Esophagus squamous epithelium (tissue), 5 donors: ENCODE results near the gene TSPAN13. TPM values are rescaled to one million over a fixed set of nuclear protein-coding genes. Genes with fewer than 3 reads are reported as not detected.

Experiments used
- DNase-seq: peaks from one replicate; lab custom pipeline; 2025; lab: John Stamatoyannopoulos, UW
- H3K27ac ChIP-seq, 4 donors: fragments of 200-600 bp; sonication (generic); one replicate each; pipeline ENCODE4 v1.5.1; 2016 to 2019; ENCODE audit warnings: mild to moderate bottlenecking in 1 of 4
- H3K27me3 ChIP-seq, 4 donors: fragments of 200-600 bp; sonication (generic); 1 replicate in 3 of 4; 2 replicates in 1 of 4; pipeline versions ENCODE4 v1.5.1 to v1.6.0; 2017 to 2021; ENCODE audit warnings: antibody characterized with exemption in 1 of 4
- H3K36me3 ChIP-seq, 3 donors: fragments of 200-600 bp; sonication (generic); one replicate each; pipeline ENCODE4 v1.5.1; 2016 to 2019
- H3K4me1 ChIP-seq, 3 donors: fragments of 200-600 bp; sonication (generic); one replicate each; pipeline ENCODE4 v1.5.1; 2017 to 2019
- H3K4me3 ChIP-seq, 4 donors: fragments of 200-600 bp; sonication (generic); 1 replicate in 3 of 4; 2 replicates in 1 of 4; pipeline ENCODE4 v1.5.1; 2016 to 2019; ENCODE audit warnings: mild to moderate bottlenecking in 2 of 4, moderate library complexity in 1 of 4
- H3K9me3 ChIP-seq, 3 donors: fragments of 200-600 bp; sonication (generic); one replicate each; pipeline ENCODE4 v1.5.1; 2016 to 2019
- CTCF ChIP-seq, 6 experiments: fragments of 450-650 bp in 4 of 6; fragments of 200-600 bp in 2 of 6; sonication (generic) in 2 of 6; IDR thresholded peaks; one replicate each; pipeline ENCODE4 v1.5.1; 2016 to 2019; ENCODE audit warnings: antibody characterized with exemption in 6 of 6, mild to moderate bottlenecking in 4 of 6, moderate library complexity in 4 of 6
- POLR2A ChIP-seq, 4 donors: fragments of 450-650 bp; IDR thresholded peaks; one replicate each; pipeline ENCODE4 v1.6.1; 2017; ENCODE audit warnings: antibody characterized with exemption in 4 of 4, mild to moderate bottlenecking in 4 of 4, moderate library complexity in 3 of 4
- WGBS, 2 donors: methylation state at CpG; one replicate each; pipeline ENCODE4 v1.1.5; 2018; 5-methylcytosine and 5-hydroxymethylcytosine counted together
- intact Hi-C: fragments of 100-400 bp; cut with DNase I; formaldehyde crosslinking; loops from one replicate; pipeline ENCODE4 v1.15.0; 2022
- total RNA-seq, 4 donors: library from RNA; depleted of rRNA; stranded (reverse); fragments of >200 nt; gene quantifications; one replicate each; pipeline ENCODE4 v1.1.0, GENCODE V29; 2016
- donor health status: DM: yes; HTN: yes; CAD: no.

TSPAN13 gene
- total RNA-seq, 4 donors from 2014 or later = 9.5 to 16.7 (median 12.1) TPM

- intact Hi-C loops = no loop called here
- TF ChIP-seq POLR2A (IDR thresholded peaks at IDR 0.05) (no peak), CTCF (IDR thresholded peaks at IDR 0.05) (no peak)
- DNase-seq = no peak
- Histone ChIP-seq H3K9me3 (no peaks in the 10 kb centered on the region), H3K27ac (no peak overlapping the region), H3K36me3 (no peaks in the 10 kb centered on the region), H3K4me3 (no peak overlapping the region), H3K4me1 (no peaks in the 10 kb centered on the region), H3K27me3 (no peaks in the 10 kb centered on the region)
- 90 to 92% methylated on average over 2 to 3 of the region's 3 CpGs for WGBS, 2 donors
Measured at GRCh38 chr7:16730937-16731336, 22.6 kb upstream of the TSPAN13 start.

DNA sequence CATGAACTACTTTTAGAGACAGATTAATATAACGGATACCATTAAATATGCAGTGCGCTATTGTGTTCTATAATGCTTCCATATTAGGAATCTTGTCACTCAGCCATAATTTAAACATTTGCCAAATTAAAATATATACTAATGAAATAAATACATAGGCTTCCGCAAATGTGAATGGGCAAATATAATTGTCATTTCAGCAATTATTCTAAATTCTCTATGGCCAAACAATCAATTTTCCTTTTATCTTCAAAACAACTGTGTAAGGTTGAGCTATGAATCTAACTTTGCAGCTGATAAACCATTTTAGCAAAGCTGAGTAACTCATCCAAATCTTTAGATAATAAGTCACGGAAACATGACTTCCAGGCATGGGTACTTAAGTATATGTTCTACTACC is 20.7 kb upstream of the TSPAN13 start:
- no peak overlapping the region for H3K4me3 ChIP-seq
- WGBS, 2 donors = 98% methylated on average over 4 of the region's 4 CpGs
- no peak for TF ChIP-seq POLR2A (IDR thresholded peaks at IDR 0.05)
- no peak for TF ChIP-seq CTCF (IDR thresholded peaks at IDR 0.05)
- no peak for DNase-seq
- H3K9me3 ChIP-seq = no peaks in the 10 kb centered on the region
- intact Hi-C loops = no loop called here
- no peak overlapping the region for H3K27ac ChIP-seq
- H3K36me3 ChIP-seq = no peaks in the 10 kb centered on the region
- no peaks in the 10 kb centered on the region for H3K27me3 ChIP-seq
- no peaks in the 10 kb centered on the region for H3K4me1 ChIP-seq

GRCh38 chr7:16734148-16734726 is 19.3 kb upstream of the TSPAN13 start:
- H3K4me3 ChIP-seq = no peak overlapping the region
- no peak overlapping the region for H3K27ac ChIP-seq
- intact Hi-C loops = no loop called here
- WGBS, 2 donors = 87 to 89% methylated on average over 7 of the region's 7 CpGs
- H3K4me1 ChIP-seq = no peaks in the 10 kb centered on the region
- DNase-seq = no peak
- no peaks in the 10 kb centered on the region for H3K36me3 ChIP-seq
- TF ChIP-seq CTCF (IDR thresholded peaks at IDR 0.05) = no peak
- TF ChIP-seq POLR2A (IDR thresholded peaks at IDR 0.05) = no peak
- H3K27me3 ChIP-seq = no peaks in the 10 kb centered on the region
- H3K9me3 ChIP-seq = no peaks in the 10 kb centered on the region

DNA sequence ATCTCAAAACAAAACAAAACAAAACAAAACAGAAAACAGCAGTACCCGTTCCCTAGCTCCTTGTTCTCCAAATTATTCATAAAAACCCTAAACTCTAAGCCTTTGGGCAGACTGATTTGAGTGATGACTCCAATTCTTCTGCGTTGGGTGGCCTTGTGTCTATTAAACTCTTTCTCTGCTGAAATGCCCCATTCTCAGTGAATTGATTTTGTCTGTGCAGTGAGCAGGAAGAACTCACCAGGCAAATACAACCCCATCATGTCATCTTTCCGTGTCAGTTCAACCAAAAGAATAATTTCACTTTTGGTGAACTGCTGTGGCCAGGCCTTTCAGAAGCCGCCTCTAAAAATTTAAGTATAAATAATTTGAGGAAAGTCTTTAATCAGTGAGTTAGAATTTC is 18.5 kb upstream of the TSPAN13 start:
- Histone ChIP-seq H3K36me3 (no peaks in the 10 kb centered on the region), H3K27me3 (no peaks in the 10 kb centered on the region), H3K4me3 (no peak overlapping the region), H3K27ac (no peak overlapping the region), H3K9me3 (no peaks in the 10 kb centered on the region), H3K4me1 (peaks cover 0 to 1% (median 0%) of the 10 kb centered on the region in 3 donors)
- intact Hi-C loops = no loop called here
- WGBS, 2 donors = 80 to 83% methylated on average over 4 of the region's 4 CpGs
- TF ChIP-seq POLR2A (IDR thresholded peaks at IDR 0.05) (no peak), CTCF (IDR thresholded peaks at IDR 0.05) (no peak)
- no peak for DNase-seq

- peaks cover 0 to 8% (median 0%) of the 10 kb centered on the region in 3 donors for H3K4me1 ChIP-seq
- no peaks in the 10 kb centered on the region for H3K9me3 ChIP-seq
- no peak overlapping the region for H3K27ac ChIP-seq
- H3K36me3 ChIP-seq = no peaks in the 10 kb centered on the region
- H3K4me3 ChIP-seq = no peak overlapping the region
- H3K27me3 ChIP-seq = no peaks in the 10 kb centered on the region
- WGBS, 2 donors = 78 to 93% methylated on average over 5 of the region's 5 CpGs
- no peak for DNase-seq
- intact Hi-C loops = no loop called here
- no peak for TF ChIP-seq CTCF (IDR thresholded peaks at IDR 0.05)
- TF ChIP-seq POLR2A (IDR thresholded peaks at IDR 0.05) = no peak
Measured at GRCh38 chr7:16738011-16738688, 15.4 kb upstream of the TSPAN13 start.
